ENCODE measurements around the gene LY6G6C. TPM values are rescaled to one million over a fixed set of nuclear protein-coding genes. Genes with fewer than 3 reads are reported as not detected.
"Not testable (repeated sequence)": the region's sequence is repeated elsewhere in the genome, so short reads cannot be mapped to it uniquely, and the experiment has no call there.

The LY6G6C gene
- total and polyA plus RNA-seq, 4 experiments from 2014 or later, result not detected

- H3K4me1 Mint-ChIP-seq, result peaks cover 5 to 16% (median 12%) of the 10 kb centered on the region in 4 donors
- H3K4me3 Mint-ChIP-seq, result no peak overlapping the region
- H3K27me3 Mint-ChIP-seq, result peaks cover 0 to 1% of the 10 kb centered on the region in 2 donors
- H3K4me1 ChIP-seq (ENCODE audit: insufficient read depth, low read length), result peaks cover 11% of the 10 kb centered on the region
- H3K4me3 ChIP-seq (ENCODE audit: low read length in 2 of 2), result no peak overlapping the region
- no peaks in the 10 kb centered on the region for H3K27me3 ChIP-seq (ENCODE audit: insufficient read depth, low read length)
- H3K36me3 Mint-ChIP-seq, result no peaks in the 10 kb centered on the region
- DNase-seq, result no peak
- POLR2A ChIA-PET (ENCODE audit: partially characterized antibody), result interaction anchor here (0.8 kb wide), 1 partner anchor 10 kb away, joined by 3 read pairs; the partner anchor contains the start of gene ABHD16A
- no peaks in the 10 kb centered on the region for H3K9me3 Mint-ChIP-seq
- CTCF ChIA-PET (ENCODE audit: partially characterized antibody), result interaction anchor here (1.3 kb wide), 1 partner anchor 10 kb away, joined by 3 read pairs; the partner anchor contains the start of gene MPIG6B
- no peak overlapping the region for H3K27ac Mint-ChIP-seq
- no peaks in the 10 kb centered on the region for H3K36me3 ChIP-seq (ENCODE audit: insufficient read depth, low read length)
- no peak overlapping the region for H3K27ac ChIP-seq (ENCODE audit: low read depth, low read length)
- no peaks in the 10 kb centered on the region for H3K9me3 ChIP-seq (ENCODE audit: control insufficient read depth in 1 of 2, low read length in 2 of 2)
- intact Hi-C loops (cut with micrococcal nuclease), result no loop called here
Measured at GRCh38 chr6:31713465-31713864, 8.1 kb downstream of the LY6G6C start.

- peaks cover 11% of the 10 kb centered on the region for H3K4me1 ChIP-seq (ENCODE audit: insufficient read depth, low read length)
- Mint-ChIP-seq H3K4me3 (no peak overlapping the region), H3K4me1 (peaks cover 5 to 16% (median 12%) of the 10 kb centered on the region in 4 donors), H3K27ac (peak overlapping the region in 1 of 7 donors; percentile 15), H3K9me3 (no peaks in the 10 kb centered on the region), H3K27me3 (peaks cover 0 to 1% of the 10 kb centered on the region in 2 donors), H3K36me3 (no peaks in the 10 kb centered on the region)
- intact Hi-C loops (cut with micrococcal nuclease), result no loop called here
- H3K9me3 ChIP-seq (ENCODE audit: control insufficient read depth in 1 of 2, low read length in 2 of 2), result no peaks in the 10 kb centered on the region
- ChIA-PET CTCF (ENCODE audit: partially characterized antibody) (interaction anchor here (2.2 kb wide), 1 partner anchor 118 kb away, joined by 9 read pairs; no protein-coding TSS in a partner anchor), POLR2A (ENCODE audit: partially characterized antibody) (interaction anchor here (0.8 to 1.6 kb wide), 3 partner anchors 9 to 118 kb away, joined by 3 to 9 read pairs (median 6); partner anchors contain the start of gene ABHD16A)
- no peak for DNase-seq
- no peaks in the 10 kb centered on the region for H3K27me3 ChIP-seq (ENCODE audit: insufficient read depth, low read length)
- no peak overlapping the region for H3K4me3 ChIP-seq (ENCODE audit: low read length in 2 of 2)
- no peak overlapping the region for H3K27ac ChIP-seq (ENCODE audit: low read depth, low read length)
- H3K36me3 ChIP-seq (ENCODE audit: insufficient read depth, low read length), result no peaks in the 10 kb centered on the region
Measured at GRCh38 chr6:31712296-31712695, 9.2 kb downstream of the LY6G6C start.

- H3K4me3 Mint-ChIP-seq, result no peak overlapping the region
- ChIA-PET POLR2A (ENCODE audit: partially characterized antibody) (interaction anchor here (1.6 kb wide), 1 partner anchor 8 kb away, joined by 9 read pairs; the partner anchor contains the start of gene ABHD16A), CTCF (ENCODE audit: partially characterized antibody) (interaction anchor here (1.1 to 2.2 kb wide), 2 partner anchors 101 to 119 kb away, joined by 3 to 9 read pairs; no protein-coding TSS in a partner anchor)
- intact Hi-C loops (cut with micrococcal nuclease), result no loop called here
- H3K27me3 ChIP-seq (ENCODE audit: insufficient read depth, low read length), result no peaks in the 10 kb centered on the region
- peak overlapping the region in 1 of 7 donors; percentile 36 for H3K27ac Mint-ChIP-seq
- peaks cover 5 to 16% (median 12%) of the 10 kb centered on the region in 4 donors for H3K4me1 Mint-ChIP-seq
- H3K27ac ChIP-seq (ENCODE audit: low read depth, low read length), result no peak overlapping the region
- no peaks in the 10 kb centered on the region for H3K36me3 Mint-ChIP-seq
- no peak for DNase-seq
- no peaks in the 10 kb centered on the region for H3K9me3 ChIP-seq (ENCODE audit: control insufficient read depth in 1 of 2, low read length in 2 of 2)
- no peaks in the 10 kb centered on the region for H3K36me3 ChIP-seq (ENCODE audit: insufficient read depth, low read length)
- no peak overlapping the region for H3K4me3 ChIP-seq (ENCODE audit: low read length in 2 of 2)
- H3K9me3 Mint-ChIP-seq, result no peaks in the 10 kb centered on the region
- peaks cover 11% of the 10 kb centered on the region for H3K4me1 ChIP-seq (ENCODE audit: insufficient read depth, low read length)
- peaks cover 0 to 1% of the 10 kb centered on the region in 2 donors for H3K27me3 Mint-ChIP-seq
Measured at GRCh38 chr6:31711233-31711632, 10.3 kb downstream of the LY6G6C start.

GRCh38 chr6:31710523-31711219 lies 10.9 kb downstream of the LY6G6C start:
- intact Hi-C loops (cut with micrococcal nuclease), result no loop called here
- ChIA-PET POLR2A (ENCODE audit: partially characterized antibody) (interaction anchor here (1.6 kb wide), 1 partner anchor 8 kb away, joined by 9 read pairs; the partner anchor contains the start of gene ABHD16A), CTCF (ENCODE audit: partially characterized antibody) (interaction anchor here (1.1 kb wide), 1 partner anchor 101 kb away, joined by 3 read pairs; no protein-coding TSS in a partner anchor)
- H3K27me3 Mint-ChIP-seq, result peaks cover 0 to 1% of the 10 kb centered on the region in 2 donors
- H3K4me1 Mint-ChIP-seq, result peaks cover 5 to 16% (median 12%) of the 10 kb centered on the region in 4 donors
- no peak overlapping the region for H3K27ac ChIP-seq (ENCODE audit: low read depth, low read length)
- no peaks in the 10 kb centered on the region for H3K36me3 ChIP-seq (ENCODE audit: insufficient read depth, low read length)
- H3K36me3 Mint-ChIP-seq, result no peaks in the 10 kb centered on the region
- H3K27ac Mint-ChIP-seq, result no peak overlapping the region
- no peak overlapping the region for H3K4me3 ChIP-seq (ENCODE audit: low read length in 2 of 2)
- H3K9me3 Mint-ChIP-seq, result no peaks in the 10 kb centered on the region
- peaks cover 11% of the 10 kb centered on the region for H3K4me1 ChIP-seq (ENCODE audit: insufficient read depth, low read length)
- no peaks in the 10 kb centered on the region for H3K27me3 ChIP-seq (ENCODE audit: insufficient read depth, low read length)
- DNase-seq, result no peak
- H3K9me3 ChIP-seq (ENCODE audit: control insufficient read depth in 1 of 2, low read length in 2 of 2), result no peaks in the 10 kb centered on the region
- H3K4me3 Mint-ChIP-seq, result peak overlapping the region in 1 of 8 donors; percentile 9

- H3K4me1 ChIP-seq (ENCODE audit: insufficient read depth, low read length), result peaks cover 11% of the 10 kb centered on the region
- H3K36me3 ChIP-seq (ENCODE audit: insufficient read depth, low read length); POLR2A ChIA-PET (ENCODE audit: partially characterized antibody); H3K27ac Mint-ChIP-seq; H3K27me3 ChIP-seq (ENCODE audit: insufficient read depth, low read length); DNase-seq; H3K27ac ChIP-seq (ENCODE audit: low read depth, low read length); H3K9me3 ChIP-seq (ENCODE audit: control insufficient read depth in 1 of 2, low read length in 2 of 2); H3K4me3 ChIP-seq (ENCODE audit: low read length in 2 of 2); H3K9me3 Mint-ChIP-seq; H3K4me3 Mint-ChIP-seq; intact Hi-C loops (cut with micrococcal nuclease); H3K27me3 Mint-ChIP-seq; H3K36me3 Mint-ChIP-seq: not testable (repeated sequence)
- H3K4me1 Mint-ChIP-seq, result peaks cover 5 to 16% (median 11%) of the 10 kb centered on the region in 4 donors
- CTCF ChIA-PET (ENCODE audit: partially characterized antibody), result interaction anchor here (0.6 to 0.8 kb wide), 2 partner anchors 60 to 435 kb away, joined by 3 to 4 read pairs; no protein-coding TSS in a partner anchor
Measured at GRCh38 chr6:31709157-31709556, 12.4 kb downstream of the LY6G6C start.

GRCh38 chr6:31708224-31708623 lies 13.3 kb downstream of the LY6G6C start:
- Histone ChIP-seq H3K4me1 (ENCODE audit: insufficient read depth, low read length) (peaks cover 19% of the 10 kb centered on the region), H3K27me3 (ENCODE audit: insufficient read depth, low read length) (no peaks in the 10 kb centered on the region), H3K4me3 (ENCODE audit: low read length in 2 of 2) (no peak overlapping the region), H3K36me3 (ENCODE audit: insufficient read depth, low read length) (no peaks in the 10 kb centered on the region), H3K27ac (ENCODE audit: low read depth, low read length) (no peak overlapping the region), H3K9me3 (ENCODE audit: control insufficient read depth in 1 of 2, low read length in 2 of 2) (no peaks in the 10 kb centered on the region)
- Mint-ChIP-seq H3K27ac (no peak overlapping the region), H3K4me1 (peaks cover 7 to 23% (median 18%) of the 10 kb centered on the region in 4 donors), H3K27me3 (peaks cover 0 to 1% of the 10 kb centered on the region in 2 donors), H3K4me3 (no peak overlapping the region), H3K36me3 (peaks cover 0 to 2% of the 10 kb centered on the region in 2 donors), H3K9me3 (no peaks in the 10 kb centered on the region)
- DNase-seq, result no peak
- CTCF ChIA-PET (ENCODE audit: partially characterized antibody), result interaction anchor here (0.6 to 0.7 kb wide), 2 partner anchors 104 to 436 kb away, joined by 3 to 4 read pairs; no protein-coding TSS in a partner anchor
- POLR2A ChIA-PET (ENCODE audit: partially characterized antibody), result no interaction called here
- intact Hi-C loops (cut with micrococcal nuclease), result no loop called here

- Mint-ChIP-seq H3K4me3 (no peak overlapping the region), H3K36me3 (peaks cover 0 to 4% of the 10 kb centered on the region in 2 donors), H3K27ac (no peak overlapping the region), H3K4me1 (peaks cover 8 to 29% (median 20%) of the 10 kb centered on the region in 4 donors), H3K9me3 (peaks cover 0 to under 1% (median 0%) of the 10 kb centered on the region in 8 donors), H3K27me3 (peaks cover 0 to under 1% of the 10 kb centered on the region in 2 donors)
- DNase-seq, result no peak
- Histone ChIP-seq H3K9me3 (ENCODE audit: control insufficient read depth in 1 of 2, low read length in 2 of 2) (no peaks in the 10 kb centered on the region), H3K4me3 (ENCODE audit: low read length in 2 of 2) (no peak overlapping the region), H3K36me3 (ENCODE audit: insufficient read depth, low read length) (no peaks in the 10 kb centered on the region), H3K27ac (ENCODE audit: low read depth, low read length) (no peak overlapping the region), H3K4me1 (ENCODE audit: insufficient read depth, low read length) (peaks cover 19% of the 10 kb centered on the region), H3K27me3 (ENCODE audit: insufficient read depth, low read length) (no peaks in the 10 kb centered on the region)
- CTCF ChIA-PET (ENCODE audit: partially characterized antibody), result no interaction called here
- intact Hi-C loops (cut with micrococcal nuclease), result no loop called here
- POLR2A ChIA-PET (ENCODE audit: partially characterized antibody), result no interaction called here
Measured at GRCh38 chr6:31707701-31708100, 13.8 kb downstream of the LY6G6C start.
